PC-3 (cell line): Measurements from ENCODE around the gene CYTH1. TPM values are rescaled to one million over a fixed set of nuclear protein-coding genes. Genes with fewer than 3 reads are reported as not detected.

Experiments used
- ATAC-seq: fragments of 200-7000 bp; cut with Tn5 transposase; 2 replicates; pipeline ENCODE4 v1.9.1; 2020; ENCODE audit warnings: mild to moderate bottlenecking, moderate library complexity
- BruUV-seq: library from RNA; stranded (reverse); fragments of 400-500 nt; replicated peaks from 2 replicates; lab custom pipeline; 2021; lab: Mats Ljungman, UMichigan
- CTCF ChIA-PET: fragments of 300-600 bp; sonication (Branson Sonifier 250); formaldehyde crosslinking; loops from one replicate; lab custom pipeline; 2022; ENCODE audit warnings: antibody characterized with exemption; lab: Charles Lee
- POLR2A ChIA-PET: fragments of 300-600 bp; sonication (Branson Sonifier 250); formaldehyde crosslinking; loops from one replicate; lab custom pipeline; 2022; ENCODE audit warnings: antibody characterized with exemption; ENCODE audit not compliant: unreplicated experiment; lab: Charles Lee
- DNase-seq: peaks from one replicate; pipeline ENCODE4 v3.0.0-alpha.2; 2015
- H2AFZ ChIP-seq: fragments of 300-600 bp; sonication (generic); 2 replicates; pipeline ENCODE4 v1.6.0; 2016; ENCODE audit warnings: antibody characterized with exemption, low read length
- H3F3A ChIP-seq: fragments of 300-600 bp; sonication (generic); one replicate; pipeline ENCODE4 v1.6.0; 2017; ENCODE audit warnings: antibody characterized with exemption, low read length, control low read depth, mild to moderate bottlenecking; ENCODE audit not compliant: unreplicated experiment
- H3K27ac ChIP-seq: fragments of 300-600 bp; sonication (generic); 2 replicates; pipeline ENCODE4 v1.5.1; 2016; ENCODE audit warnings: mild to moderate bottlenecking, low read length
- H3K27me3 ChIP-seq: fragments of 300-600 bp; sonication (generic); 2 replicates; pipeline ENCODE4 v1.6.1; 2016; ENCODE audit warnings: low read length, mixed read lengths
- H3K36me3 ChIP-seq: fragments of 300-600 bp; sonication (generic); 2 replicates; pipeline ENCODE4 v1.6.1; 2016; ENCODE audit warnings: low read depth, mixed run types, low read length, mixed read lengths
- H3K4me1 ChIP-seq: fragments of 300-600 bp; sonication (generic); 2 replicates; pipeline ENCODE4 v1.5.1; 2016; ENCODE audit warnings: low read length; ENCODE audit not compliant: insufficient read depth
- H3K4me2 ChIP-seq: fragments of 300-600 bp; sonication (generic); 2 replicates; pipeline ENCODE4 v1.6.0; 2016; ENCODE audit warnings: low read length
- H3K4me3 ChIP-seq: fragments of 300-600 bp; sonication (generic); 2 replicates; pipeline ENCODE4 v1.5.1; 2016; ENCODE audit warnings: mild to moderate bottlenecking, low read length, mixed read lengths
- H3K79me2 ChIP-seq: fragments of 300-600 bp; sonication (generic); 2 replicates; pipeline ENCODE4 v1.6.1; 2017; ENCODE audit warnings: low read length, mixed read lengths
- H3K9ac ChIP-seq: fragments of 300-600 bp; sonication (generic); 2 replicates; pipeline ENCODE4 v1.6.0; 2016; ENCODE audit warnings: mild to moderate bottlenecking, low read length
- H3K9me2 ChIP-seq: fragments of 300-600 bp; sonication (generic); replicated peaks from 2 replicates; pipeline ENCODE4 v1.6.1; 2016; ENCODE audit warnings: mixed run types, low read length, mixed read lengths
- H3K9me3 ChIP-seq: fragments of 300-600 bp; sonication (generic); 2 replicates; pipeline ENCODE4 v1.6.1; 2016; ENCODE audit warnings: low read length, mixed read lengths
- H4K20me1 ChIP-seq: fragments of 300-600 bp; sonication (generic); 2 replicates; pipeline ENCODE4 v1.6.1; 2016; ENCODE audit warnings: low read length, mixed read lengths
- CTCF ChIP-seq: fragments of 300-600 bp; sonication (generic); conservative IDR thresholded peaks from 2 replicates; pipeline ENCODE4 v1.5.1; 2017; ENCODE audit warnings: antibody characterized with exemption, low read depth, mild to moderate bottlenecking, low read length
- EZH2 ChIP-seq: fragments of 300-600 bp; sonication (generic); IDR thresholded peaks from one replicate; pipeline ENCODE4 v1.6.1; 2017; ENCODE audit warnings: antibody characterized with exemption, mild to moderate bottlenecking, low read length; ENCODE audit not compliant: unreplicated experiment
- EZH2phosphoT487 ChIP-seq: fragments of 300-600 bp; sonication (generic); IDR thresholded peaks from 2 replicates; pipeline ENCODE4 v1.6.1; 2018; ENCODE audit warnings: mild to moderate bottlenecking, antibody characterized with exemption, low read length, borderline replicate concordance
- intact Hi-C: fragments of 100-400 bp; cut with micrococcal nuclease; formaldehyde crosslinking; loops from 2 replicates; pipeline ENCODE4 v1.9.0; 2023
- total RNA-seq: library from RNA; depleted of rRNA; stranded (reverse); fragments of >200 nt; gene quantifications from 2 replicates; pipeline ENCODE4 v1.2.3, GENCODE V29; 2014

Gene CYTH1
- total RNA-seq, 1 experiment from 2014 or later, result 29.7 TPM

- Histone ChIP-seq H3K4me1 (no peaks in the 10 kb centered on the region), H3K9me2 (no peaks in the 10 kb centered on the region), H3K4me2 (no peak overlapping the region), H3K27ac (no peak overlapping the region), H3K9ac (no peak overlapping the region), H4K20me1 (peaks cover 22% of the 10 kb centered on the region), H2AFZ (no peak overlapping the region), H3F3A (no peaks in the 10 kb centered on the region), H3K36me3 (peaks cover 86% of the 10 kb centered on the region), H3K9me3 (no peaks in the 10 kb centered on the region), H3K79me2 (peaks cover 29% of the 10 kb centered on the region), H3K27me3 (no peaks in the 10 kb centered on the region), H3K4me3 (no peak overlapping the region)
- ATAC-seq, result no peak
- no peak for DNase-seq
- POLR2A ChIA-PET, result no interaction called here
- CTCF ChIA-PET, result no interaction called here
- no TSS peak for BruUV-seq
- intact Hi-C loops, result no loop called here
- no peak for TF ChIP-seq EZH2phosphoT487
- TF ChIP-seq EZH2, result no peak
- TF ChIP-seq CTCF, result no peak
Observed at GRCh38 chr17:78826421-78826820, 44.3 kb upstream of the CYTH1 start.

GRCh38 chr17:78825696-78826095 lies 43.6 kb upstream of the CYTH1 start:
- Histone ChIP-seq H3K36me3 (peaks cover 87% of the 10 kb centered on the region), H3K9ac (no peak overlapping the region), H3K9me2 (no peaks in the 10 kb centered on the region), H3K9me3 (no peaks in the 10 kb centered on the region), H3K4me2 (no peak overlapping the region), H3K4me3 (no peak overlapping the region), H4K20me1 (peaks cover 22% of the 10 kb centered on the region), H3F3A (no peaks in the 10 kb centered on the region), H2AFZ (no peak overlapping the region), H3K4me1 (no peaks in the 10 kb centered on the region), H3K79me2 (peaks cover 25% of the 10 kb centered on the region), H3K27me3 (no peaks in the 10 kb centered on the region), H3K27ac (no peak overlapping the region)
- no TSS peak for BruUV-seq
- ATAC-seq, result no peak
- TF ChIP-seq CTCF (no peak), EZH2 (no peak), EZH2phosphoT487 (no peak)
- intact Hi-C loops, result no loop called here
- POLR2A ChIA-PET, result no interaction called here
- no peak for DNase-seq
- CTCF ChIA-PET, result no interaction called here

GRCh38 chr17:78824240-78824639 lies 42.2 kb upstream of the CYTH1 start:
- no TSS peak for BruUV-seq
- H3K27ac ChIP-seq, result no peak overlapping the region
- H3K36me3 ChIP-seq, result peaks cover 90% of the 10 kb centered on the region
- POLR2A ChIA-PET, result no interaction called here
- H2AFZ ChIP-seq, result no peak overlapping the region
- ATAC-seq (no peak), DNase-seq (no peak)
- H3F3A ChIP-seq, result no peaks in the 10 kb centered on the region
- no peak for TF ChIP-seq EZH2phosphoT487
- no peak for TF ChIP-seq CTCF
- TF ChIP-seq EZH2, result no peak
- no peaks in the 10 kb centered on the region for H3K27me3 ChIP-seq
- no peaks in the 10 kb centered on the region for H3K4me1 ChIP-seq
- H4K20me1 ChIP-seq, result peaks cover 24% of the 10 kb centered on the region
- CTCF ChIA-PET, result interaction anchor here (0.5 kb wide), 1 partner anchor 736 kb away, joined by 5 read pairs; no protein-coding TSS in a partner anchor
- H3K9me3 ChIP-seq, result no peaks in the 10 kb centered on the region
- H3K79me2 ChIP-seq, result peaks cover 15% of the 10 kb centered on the region; the same call in 1 of the 2 replicates
- intact Hi-C loops, result no loop called here
- no peaks in the 10 kb centered on the region for H3K9me2 ChIP-seq
- no peak overlapping the region for H3K4me2 ChIP-seq
- no peak overlapping the region for H3K9ac ChIP-seq
- H3K4me3 ChIP-seq, result no peak overlapping the region
